Measurements from ENCODE around the gene MEIS1. TPM values are rescaled to one million over a fixed set of nuclear protein-coding genes. Genes with fewer than 3 reads are reported as not detected.

Gene MEIS1
- total RNA-seq, 2 donors from 2014 or later, result 15.4 to 23.7 TPM

DNA sequence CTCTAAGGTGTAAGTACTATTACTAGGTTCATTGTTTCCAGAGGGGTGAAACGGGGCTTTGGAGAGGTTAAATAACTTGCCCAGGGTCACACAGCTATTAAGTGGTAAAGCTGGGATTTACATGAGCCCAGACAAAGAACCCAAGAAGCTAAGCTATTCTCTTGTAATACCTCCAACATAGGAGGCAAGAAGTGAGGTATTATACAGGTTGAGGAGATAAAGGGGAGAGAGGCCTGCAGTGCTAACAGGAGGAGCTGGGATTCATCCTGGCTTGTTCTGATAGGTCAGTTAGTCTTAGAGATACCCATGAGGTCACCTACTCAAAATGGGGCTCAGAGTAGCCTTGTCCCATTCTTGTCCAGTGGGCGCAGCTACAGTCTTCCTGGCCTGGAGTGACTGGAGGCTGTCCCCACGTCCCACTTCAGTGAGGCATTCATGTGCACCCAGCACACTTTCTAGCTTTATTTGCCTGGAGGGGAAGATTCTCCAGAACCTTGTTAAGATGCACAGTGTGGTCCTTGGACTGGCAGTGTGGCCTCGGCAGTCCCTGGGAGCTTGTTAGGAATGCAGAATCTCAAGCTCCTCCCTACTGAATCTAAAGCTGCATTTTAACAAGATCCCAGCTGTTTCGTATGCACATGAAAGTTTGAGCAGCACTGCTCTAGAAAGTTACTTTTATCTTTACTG, 63.5 kb downstream of the MEIS1 start:
- Histone ChIP-seq H3K4me1 (replicated peaks) (peaks cover 10% of the 10 kb centered on the region), H3K27ac (no peak overlapping the region)
- intact Hi-C loops (cut with DNase I), result no loop called here

DNA sequence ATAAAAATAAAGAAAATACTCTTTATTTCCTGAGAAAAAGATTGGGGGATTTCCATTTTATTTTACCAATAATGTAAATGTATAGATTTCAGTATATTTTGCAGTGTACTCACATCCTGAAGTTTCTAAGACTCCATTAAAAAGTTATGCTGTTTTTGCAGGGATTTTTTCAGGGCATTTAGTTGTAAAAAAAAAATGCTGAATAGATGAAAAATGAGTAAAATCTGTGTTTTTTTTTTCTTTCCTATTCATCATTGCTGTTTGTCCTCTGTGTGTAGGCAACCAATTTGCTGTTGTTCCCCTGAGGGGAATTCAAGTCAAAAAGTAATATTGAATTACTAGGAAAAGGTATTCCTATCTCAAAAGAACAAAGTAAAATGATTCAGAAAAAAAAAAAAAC, 66.3 kb downstream of the MEIS1 start:
- intact Hi-C loops (cut with DNase I), result loop anchor here (5.0 kb wide), 1 partner anchor 36 kb away; no protein-coding TSS in a partner anchor

More for the DNA sequence above, 63.5 kb downstream of the MEIS1 start:
- Histone ChIP-seq H3K9me3 (no peaks in the 10 kb centered on the region), H3K4me3 (no peak overlapping the region), H3K36me3 (no peaks in the 10 kb centered on the region), H3K27me3 (replicated peaks; ENCODE audit: insufficient read depth) (no peaks in the 10 kb centered on the region)
- 64% methylated on average over 5 of the region's 5 CpGs for WGBS
- no peak for TF ChIP-seq POLR2AphosphoS5 (IDR thresholded peaks at IDR 0.05)
- no peak for TF ChIP-seq POLR2A (IDR thresholded peaks at IDR 0.05)
- TF ChIP-seq CTCF (IDR thresholded peaks at IDR 0.05), result no peak
- no peak for DNase-seq (ENCODE audit: low spot score)

DNA sequence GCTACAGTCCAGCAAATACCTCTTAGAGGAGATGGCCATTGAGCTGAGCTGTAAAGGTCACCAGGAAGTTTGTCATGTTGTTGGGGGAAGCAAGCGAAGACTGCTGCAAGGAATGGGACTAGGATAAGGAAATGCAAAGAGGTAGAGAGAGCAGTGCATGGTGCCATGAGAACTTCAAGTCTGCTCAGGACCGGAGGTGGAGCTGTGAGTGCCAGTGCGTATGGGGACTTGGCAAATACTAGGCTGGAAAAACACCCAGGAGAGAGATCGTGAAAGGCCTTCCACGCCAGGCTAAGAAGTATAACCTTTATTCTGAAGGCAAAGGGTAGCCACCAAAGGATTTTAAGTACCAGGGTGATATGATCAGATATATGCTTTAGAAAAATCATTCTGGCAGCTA, 71.3 kb downstream of the MEIS1 start:
- Histone ChIP-seq H3K27me3 (replicated peaks; ENCODE audit: insufficient read depth) (no peaks in the 10 kb centered on the region), H3K4me1 (replicated peaks) (peaks cover 3% of the 10 kb centered on the region), H3K36me3 (no peaks in the 10 kb centered on the region), H3K9me3 (no peaks in the 10 kb centered on the region), H3K27ac (no peak overlapping the region), H3K4me3 (no peak overlapping the region)
- WGBS, result 71% methylated on average over 5 of the region's 5 CpGs
- intact Hi-C loops (cut with DNase I), result no loop called here
- TF ChIP-seq CTCF (IDR thresholded peaks at IDR 0.05), result no peak
- no peak for TF ChIP-seq POLR2AphosphoS5 (IDR thresholded peaks at IDR 0.05)
- TF ChIP-seq POLR2A (IDR thresholded peaks at IDR 0.05), result no peak
- DNase-seq (ENCODE audit: low spot score), result no peak

More for the DNA sequence above, 66.3 kb downstream of the MEIS1 start:
- H3K27ac ChIP-seq, result no peak overlapping the region
- no peaks in the 10 kb centered on the region for H3K9me3 ChIP-seq
- no peaks in the 10 kb centered on the region for H3K27me3 ChIP-seq (replicated peaks; ENCODE audit: insufficient read depth)
- H3K36me3 ChIP-seq, result no peaks in the 10 kb centered on the region
- no peak overlapping the region for H3K4me3 ChIP-seq
- no peak for DNase-seq (ENCODE audit: low spot score)
- peaks cover 3% of the 10 kb centered on the region for H3K4me1 ChIP-seq (replicated peaks)
- TF ChIP-seq CTCF (IDR thresholded peaks at IDR 0.05) (no peak), POLR2AphosphoS5 (IDR thresholded peaks at IDR 0.05) (no peak), POLR2A (IDR thresholded peaks at IDR 0.05) (no peak)

GRCh38 chr2:66507673-66508201, 72.8 kb downstream of the MEIS1 start:
- H3K36me3 ChIP-seq, result no peaks in the 10 kb centered on the region
- intact Hi-C loops (cut with DNase I), result no loop called here
- DNase-seq (ENCODE audit: low spot score), result peak; percentile 32
- no peak overlapping the region for H3K4me3 ChIP-seq
- H3K9me3 ChIP-seq, result no peaks in the 10 kb centered on the region
- 26% methylated on average over 13 of the region's 13 CpGs for WGBS
- H3K27me3 ChIP-seq (replicated peaks; ENCODE audit: insufficient read depth), result no peaks in the 10 kb centered on the region
- TF ChIP-seq POLR2A (IDR thresholded peaks at IDR 0.05), result no peak
- TF ChIP-seq CTCF (IDR thresholded peaks at IDR 0.05), result no peak
- no peak for TF ChIP-seq POLR2AphosphoS5 (IDR thresholded peaks at IDR 0.05)
- peaks cover 3% of the 10 kb centered on the region for H3K4me1 ChIP-seq (replicated peaks)
- peak overlapping the region in 1 of 2 donors; percentile 44 for H3K27ac ChIP-seq
